Tongue (tissue), 2 donors: ENCODE data around the gene TRIM25. TPM values are rescaled to one million over a fixed set of nuclear protein-coding genes. Genes with fewer than 3 reads are reported as not detected.

Source experiments
- DNase-seq: peaks from one replicate; pipeline ENCODE4 v3.0.0-alpha.2; 2015
- total RNA-seq: library from RNA; depleted of rRNA; stranded (reverse); fragments of >200 nt; gene quantifications from one replicate; pipeline ENCODE4 v1.2.3, GENCODE V29; 2014

Gene TRIM25
- total RNA-seq, 1 donor from 2014 or later, result 22.1 TPM

DNA sequence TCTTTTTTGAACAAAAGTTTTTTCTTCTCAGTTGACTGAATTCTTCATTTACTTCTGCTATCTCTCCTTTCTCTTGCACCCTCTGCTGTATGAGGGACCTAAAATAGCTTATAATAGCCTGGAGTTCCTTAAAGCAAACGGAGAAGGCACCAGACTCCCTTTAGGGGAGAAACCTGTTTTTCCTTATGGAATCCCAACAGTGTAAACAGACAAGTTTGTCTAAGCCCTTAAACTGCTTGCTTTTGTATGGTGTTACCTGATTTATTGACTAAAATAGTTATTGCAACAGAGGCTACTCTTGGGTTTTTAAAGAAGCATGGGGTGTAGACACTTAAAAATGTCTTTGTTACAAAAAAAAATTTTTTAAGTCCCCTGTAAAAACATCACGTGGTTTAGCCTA lies 12.9 kb upstream of the TRIM25 start:
- no peak for DNase-seq

DNA sequence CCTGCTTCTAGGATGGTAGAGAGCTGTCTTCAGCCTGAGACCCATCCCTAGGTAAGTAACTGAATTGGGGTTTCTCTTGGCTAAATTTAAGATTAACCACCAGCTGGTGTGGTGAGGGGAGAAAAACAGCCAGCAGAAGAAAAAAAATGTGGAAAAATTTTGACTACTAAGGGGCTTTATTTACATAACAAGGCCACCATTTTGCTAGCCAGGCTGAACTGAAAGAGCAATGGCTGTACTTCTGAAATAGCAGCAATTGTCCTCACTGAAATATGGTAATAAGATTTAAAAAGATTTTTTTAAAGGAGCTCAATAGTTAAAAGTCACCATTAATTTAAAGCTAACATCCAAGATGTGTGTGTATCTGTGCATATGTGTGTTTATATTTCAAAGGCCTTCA lies 12.4 kb upstream of the TRIM25 start:
- no peak for DNase-seq

DNA sequence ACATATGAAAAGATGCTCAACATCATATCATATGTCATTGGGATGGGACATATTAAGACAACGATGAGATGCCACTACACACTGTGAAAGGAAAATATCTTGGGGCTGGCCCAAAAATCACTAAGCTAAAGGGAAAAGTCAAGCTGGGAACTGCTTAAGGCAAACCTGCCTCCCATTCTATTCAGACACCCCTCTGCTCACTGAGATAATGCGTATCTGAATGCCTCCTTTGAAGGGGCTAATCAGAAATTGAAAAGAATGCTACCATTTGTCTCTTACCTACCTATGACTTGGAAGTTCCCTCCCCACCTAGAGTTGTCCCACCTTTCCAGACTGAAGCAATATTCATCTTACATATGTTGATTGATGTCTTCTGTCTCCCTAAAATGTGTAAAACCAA lies 11.2 kb upstream of the TRIM25 start:
- DNase-seq, result no peak

DNA sequence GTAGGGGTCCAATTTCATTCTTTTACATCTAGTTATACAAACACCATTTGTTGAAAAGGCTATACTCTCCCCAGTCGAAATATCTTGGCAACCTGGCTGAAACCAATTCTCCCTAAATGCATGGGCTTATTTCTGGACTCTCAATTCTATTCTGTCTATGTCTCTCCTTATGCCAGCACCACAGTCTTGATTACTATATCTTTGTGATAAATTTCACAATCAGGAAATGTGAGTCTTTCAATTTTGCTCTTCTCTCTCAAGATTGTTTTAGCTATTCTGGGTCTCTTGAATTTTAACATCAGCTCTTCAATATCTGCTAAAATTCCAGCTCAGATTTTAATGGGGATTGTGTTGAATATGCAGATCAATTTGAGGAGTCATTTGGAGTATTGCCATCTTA lies 5.9 kb upstream of the TRIM25 start:
- no peak for DNase-seq

DNA sequence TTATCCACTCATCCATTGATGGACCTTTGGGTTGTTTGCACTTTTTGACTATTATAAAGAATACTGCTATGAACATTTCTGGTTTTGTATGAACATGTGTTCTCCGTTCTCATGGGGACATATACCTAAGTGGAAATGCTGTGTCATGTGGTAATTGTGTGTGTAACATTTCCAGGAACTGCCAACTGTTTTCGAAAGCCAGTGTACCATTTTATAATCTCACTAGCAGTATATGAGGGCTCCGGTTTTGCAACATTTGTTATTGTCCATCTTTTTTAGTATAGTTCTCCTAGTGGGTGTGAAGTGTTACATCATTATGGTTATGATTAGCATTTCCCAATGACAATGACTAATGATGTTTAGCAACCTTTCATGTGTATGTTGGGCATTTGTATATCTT lies 5.1 kb upstream of the TRIM25 start:
- DNase-seq, result no peak

DNA sequence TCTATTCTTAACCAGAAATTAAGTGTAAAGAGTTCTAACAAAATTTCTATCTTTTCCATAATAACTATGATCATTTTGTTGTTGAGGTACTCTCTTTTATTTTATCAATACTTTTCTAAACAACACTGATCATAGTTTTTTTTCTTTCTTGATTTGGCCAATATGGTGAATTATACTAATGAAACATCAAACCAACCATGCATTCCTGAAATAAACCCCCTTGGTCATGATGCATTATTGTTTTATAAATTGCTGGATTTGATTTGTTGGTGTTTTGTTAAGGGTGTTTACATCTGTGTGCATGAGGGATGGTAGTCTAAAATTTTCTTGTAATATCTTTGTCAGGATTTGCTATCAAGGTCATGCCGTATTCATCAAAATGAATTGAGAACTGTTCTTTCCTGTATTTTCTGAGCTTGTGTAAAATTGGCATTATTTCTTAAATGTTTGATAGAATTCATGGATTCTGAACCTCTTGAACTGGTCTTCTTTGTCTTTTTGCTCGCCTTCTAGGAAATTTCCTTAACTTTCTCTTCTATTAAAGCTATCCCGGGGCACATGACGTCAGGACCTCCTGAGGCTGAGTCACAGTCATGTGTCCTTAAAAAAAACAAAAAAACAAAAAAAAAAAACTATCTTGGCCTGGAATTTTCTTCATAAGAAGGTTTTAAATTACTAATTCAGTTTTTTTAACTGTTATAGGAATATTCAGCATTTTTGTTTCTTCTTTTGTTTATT lies 3.9 kb upstream of the TRIM25 start:
- no peak for DNase-seq

DNA sequence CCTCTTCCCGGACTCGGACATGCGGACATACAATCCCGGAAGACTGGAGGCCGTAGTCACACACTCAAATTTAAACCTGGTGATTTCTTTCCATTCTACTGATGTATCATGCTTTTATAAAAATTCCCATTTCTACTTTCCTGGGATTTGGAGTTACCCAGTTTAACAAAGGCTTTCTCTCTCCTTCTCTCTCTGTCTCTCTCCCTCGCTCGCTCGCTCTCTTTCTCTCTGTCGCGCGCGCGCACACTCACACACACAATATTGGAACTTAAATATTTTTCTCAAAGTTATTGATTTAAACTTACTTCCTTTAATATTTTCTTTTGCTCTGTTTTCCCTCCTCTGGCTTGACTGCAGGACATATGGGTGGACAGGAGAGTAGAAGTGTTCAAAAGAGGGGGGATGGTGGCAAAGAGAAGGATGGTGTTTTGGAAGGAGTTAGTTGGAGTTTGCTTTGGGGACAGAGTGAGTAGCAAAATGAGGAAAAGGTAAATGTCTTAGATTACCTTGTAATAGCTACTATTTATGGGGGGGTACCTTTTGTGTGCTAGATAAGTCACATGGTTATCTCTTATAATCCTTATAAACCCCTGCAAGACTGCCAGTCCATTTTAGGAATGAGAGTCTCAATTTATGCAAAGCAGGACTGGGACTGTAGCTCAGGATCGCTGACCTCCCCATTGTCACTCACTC lies 878 bp upstream of the TRIM25 start:
- DNase-seq, result no peak

DNA sequence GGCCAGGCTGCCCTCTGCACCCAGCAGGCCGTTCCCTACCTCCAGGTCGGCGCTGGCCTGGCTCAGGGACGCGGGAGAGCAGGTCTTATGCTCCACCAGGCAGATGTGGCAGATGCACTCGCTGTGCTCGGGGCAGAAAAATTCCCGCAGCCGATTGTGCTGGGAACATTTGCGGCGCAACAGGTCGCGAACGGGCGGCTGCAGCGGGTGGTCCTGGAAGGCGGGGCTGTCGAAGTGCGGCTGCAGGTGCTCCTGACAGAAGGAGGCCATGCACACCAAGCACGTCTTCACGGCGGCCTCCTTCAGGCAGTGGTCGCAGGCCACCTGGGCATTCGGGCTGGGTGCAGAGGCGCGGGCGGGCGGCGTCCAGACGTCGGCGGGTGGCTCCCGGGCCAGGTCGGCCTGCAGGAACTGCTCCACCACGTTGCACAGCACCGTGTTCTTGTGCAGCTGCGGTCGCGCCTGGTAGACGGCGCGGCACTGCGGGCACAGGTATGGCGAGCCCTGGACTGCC lies 439 bp downstream of the TRIM25 start:
- DNase-seq, result no peak

DNA sequence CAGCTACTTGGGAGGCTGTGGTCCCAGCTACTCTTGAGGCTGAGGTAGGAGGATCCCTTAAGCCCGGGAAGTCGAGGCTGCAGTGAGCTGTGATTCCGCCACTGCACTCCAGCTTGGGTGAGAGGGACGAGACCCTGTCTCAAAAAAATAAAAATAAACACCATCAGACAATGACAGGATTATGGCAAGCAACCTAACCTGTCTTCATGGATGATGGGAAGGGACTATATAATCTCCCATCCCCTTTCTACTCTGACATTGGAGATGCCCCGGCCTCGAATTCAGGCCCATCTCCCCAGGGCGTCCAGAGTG lies 893 bp downstream of the TRIM25 start:
- DNase-seq, result no peak

DNA sequence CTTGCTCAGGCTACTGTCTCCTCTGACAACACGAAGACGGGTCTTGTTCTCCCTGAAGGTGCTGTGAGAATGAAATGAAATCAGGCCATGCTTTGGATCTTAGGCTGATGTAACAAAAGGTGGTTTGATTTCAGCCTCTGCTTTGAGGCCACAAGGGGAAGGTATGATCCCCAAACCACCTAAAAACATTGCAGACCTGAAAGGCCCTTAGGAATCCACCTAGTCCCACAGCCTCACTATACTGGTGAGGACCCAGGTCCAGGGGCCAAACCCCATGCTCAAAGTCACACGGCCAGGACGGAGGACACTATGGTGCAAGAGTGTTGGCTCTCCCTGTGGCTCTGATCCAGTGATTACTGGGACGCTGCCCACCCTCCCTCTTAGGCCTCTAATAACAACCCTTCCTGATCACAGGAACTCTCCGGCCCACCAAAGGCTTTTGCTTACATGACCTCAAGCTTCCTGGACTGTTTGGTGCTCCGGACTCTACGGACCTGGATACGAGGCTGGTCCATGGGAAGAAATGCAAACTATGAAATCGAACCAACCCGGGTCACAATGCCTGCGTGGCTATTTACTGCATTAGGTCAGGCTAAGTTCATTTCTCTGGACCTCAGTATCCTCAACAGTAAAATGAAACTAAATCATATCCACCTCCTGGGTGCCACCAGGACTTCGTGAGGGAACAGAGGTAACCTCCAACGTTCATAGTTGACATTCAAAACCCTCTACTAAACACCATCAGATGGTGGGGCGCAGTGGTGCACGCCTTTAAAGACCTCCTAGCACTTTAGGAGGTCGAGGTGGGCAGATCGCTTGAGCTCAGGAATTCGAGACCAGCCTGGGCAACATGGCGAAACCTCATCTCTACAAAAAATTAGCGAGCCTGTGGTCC lies 1.5 kb downstream of the TRIM25 start:
- no peak for DNase-seq

DNA sequence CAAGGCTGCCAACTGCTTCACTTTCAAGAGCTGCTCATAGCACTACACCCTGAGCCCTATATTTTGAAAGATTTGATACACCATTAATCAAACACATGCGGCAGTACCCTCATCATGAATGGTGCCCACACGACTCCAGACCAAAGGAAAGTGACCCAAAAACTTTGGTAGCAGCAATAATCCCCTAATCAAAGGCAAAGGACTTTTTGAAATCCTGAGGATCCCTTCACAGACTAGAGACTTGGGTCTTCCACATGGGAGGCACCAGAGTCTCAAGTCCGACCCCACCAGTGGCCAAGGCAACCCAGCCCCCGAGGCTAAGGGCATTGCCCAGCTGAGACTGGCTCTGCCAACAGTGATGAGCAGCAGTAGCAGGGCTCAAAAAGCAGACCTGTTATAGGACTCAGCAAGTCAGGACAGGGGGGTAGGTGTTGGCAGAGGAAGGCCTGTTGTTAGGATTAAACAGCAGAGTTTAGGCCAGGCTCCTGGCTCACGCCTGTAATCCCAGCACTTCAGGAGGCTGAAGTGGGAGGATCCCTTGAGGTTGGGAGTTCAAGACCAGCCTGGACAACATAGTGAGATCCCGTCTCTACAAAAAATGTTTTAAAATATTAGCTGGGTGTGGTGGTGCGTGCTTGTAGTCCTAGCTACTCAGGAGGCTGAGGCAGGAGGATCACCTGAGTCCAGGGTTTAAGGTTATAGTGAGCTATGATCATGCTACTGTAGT lies 3.2 kb downstream of the TRIM25 start:
- DNase-seq, result no peak

DNA sequence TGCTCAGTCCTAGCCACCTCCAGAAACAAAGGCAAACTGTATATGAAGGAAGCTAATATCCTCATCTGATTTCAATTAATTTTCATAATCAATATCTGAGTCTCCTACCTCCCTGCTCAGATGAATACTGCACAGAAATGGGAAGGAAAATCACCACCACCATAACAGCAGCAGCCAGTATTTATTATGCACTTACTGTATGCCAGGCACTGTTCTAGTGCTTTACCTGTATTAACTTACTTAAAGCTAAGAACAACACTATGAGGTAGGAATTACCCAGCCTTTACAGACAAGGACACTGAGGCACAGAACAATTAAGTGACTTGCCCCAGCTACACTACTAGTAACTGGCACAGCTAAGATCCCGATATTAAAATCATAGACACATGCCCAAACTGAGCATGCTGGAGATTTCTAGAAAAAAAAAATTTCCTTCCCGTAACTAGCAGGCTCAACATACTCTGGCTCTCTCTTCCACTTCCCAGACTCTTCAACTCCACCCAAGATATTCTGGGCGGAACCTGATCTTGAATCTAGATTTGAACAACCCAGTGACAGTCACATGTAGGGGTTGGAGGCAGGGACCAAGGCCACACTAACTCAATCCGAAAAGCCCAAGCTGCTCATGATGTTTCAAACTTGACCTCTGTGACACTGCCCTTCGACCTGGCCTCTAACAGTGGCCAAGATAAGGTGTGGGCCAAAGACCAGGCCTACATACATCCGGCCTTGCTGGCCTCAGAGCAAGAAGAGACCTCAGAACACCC lies 3.9 kb downstream of the TRIM25 start:
- no peak for DNase-seq

DNA sequence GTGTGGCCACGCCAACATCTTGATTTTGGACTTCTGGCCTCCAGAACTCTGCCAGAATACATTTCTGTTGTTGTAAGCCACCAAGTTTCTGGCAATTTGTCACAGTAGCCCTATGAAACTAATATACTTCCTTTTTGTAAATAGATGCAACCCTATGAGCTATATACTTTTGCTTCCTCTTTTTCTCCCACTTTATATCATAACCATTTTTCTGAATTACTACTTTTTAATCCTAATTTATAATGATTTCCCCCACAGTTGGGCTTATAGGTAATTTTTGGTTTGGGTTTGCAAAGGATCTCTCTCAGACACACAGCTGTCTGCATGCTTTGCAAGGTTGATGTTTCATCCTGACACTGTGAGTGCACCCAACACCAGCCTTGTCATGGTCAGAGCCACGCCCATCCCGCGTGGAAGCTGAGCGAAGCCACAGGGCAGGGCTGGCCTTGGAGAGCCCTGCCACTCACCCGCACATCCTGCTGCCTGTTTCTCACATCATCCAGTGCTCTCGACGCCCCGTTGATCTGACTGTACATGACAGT lies 5.8 kb downstream of the TRIM25 start:
- DNase-seq, result no peak

DNA sequence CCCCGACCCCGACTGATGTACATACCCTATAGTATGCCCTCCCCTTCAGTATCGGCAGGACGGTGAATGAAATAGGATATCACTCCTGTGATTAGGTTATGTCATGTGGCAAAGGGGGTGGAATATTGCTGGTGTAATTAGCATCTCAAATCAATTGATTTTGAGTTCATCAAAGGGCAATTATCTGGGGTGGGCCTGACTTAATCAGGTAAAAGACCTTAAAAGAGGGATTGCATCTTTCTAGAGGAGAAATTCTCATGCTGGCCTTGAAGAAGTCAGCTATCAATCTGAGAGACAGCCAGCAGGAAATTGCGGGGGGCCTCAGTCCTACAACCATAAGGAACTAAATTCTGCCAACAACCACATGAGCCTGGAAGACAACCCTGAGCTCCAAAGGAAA lies 10.3 kb downstream of the TRIM25 start:
- DNase-seq, result no peak

DNA sequence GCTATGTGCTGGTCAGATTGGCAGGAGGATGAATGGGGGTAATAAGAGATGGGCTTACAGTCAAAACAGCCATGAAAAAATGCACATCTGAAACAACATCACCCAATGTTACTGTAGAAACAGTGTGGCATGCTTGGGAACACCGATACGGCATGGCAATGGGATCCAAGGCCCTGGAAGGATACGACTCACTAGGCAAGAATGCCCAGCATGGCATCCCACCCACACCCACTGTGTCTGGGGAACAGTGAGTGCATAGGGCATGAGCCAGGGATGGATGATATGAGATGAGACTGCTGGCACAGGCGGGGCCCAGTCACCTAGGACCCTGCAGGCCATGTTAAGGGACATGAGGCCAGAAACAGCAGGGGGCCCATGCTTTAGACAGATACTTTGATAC lies 11.5 kb downstream of the TRIM25 start:
- no peak for DNase-seq

DNA sequence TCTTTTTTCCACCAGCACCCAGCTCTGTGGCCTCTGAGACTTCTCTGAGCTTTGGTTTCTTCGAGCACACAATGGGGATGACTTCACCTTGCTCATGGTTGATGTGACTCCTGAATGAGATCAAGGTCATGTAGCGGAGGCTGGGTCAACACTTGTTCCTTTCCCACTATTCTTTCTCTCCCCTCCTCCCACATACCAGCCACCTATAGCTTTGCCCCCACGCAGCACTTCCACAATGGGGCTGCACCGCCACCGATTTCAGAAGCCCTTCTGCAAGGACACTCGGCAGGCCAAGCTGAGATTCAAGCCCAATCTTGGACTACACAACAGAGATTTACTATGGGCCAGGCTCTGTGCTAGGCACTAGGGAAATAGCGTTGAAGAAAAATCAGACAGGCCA lies 14.4 kb downstream of the TRIM25 start:
- no peak for DNase-seq

DNA sequence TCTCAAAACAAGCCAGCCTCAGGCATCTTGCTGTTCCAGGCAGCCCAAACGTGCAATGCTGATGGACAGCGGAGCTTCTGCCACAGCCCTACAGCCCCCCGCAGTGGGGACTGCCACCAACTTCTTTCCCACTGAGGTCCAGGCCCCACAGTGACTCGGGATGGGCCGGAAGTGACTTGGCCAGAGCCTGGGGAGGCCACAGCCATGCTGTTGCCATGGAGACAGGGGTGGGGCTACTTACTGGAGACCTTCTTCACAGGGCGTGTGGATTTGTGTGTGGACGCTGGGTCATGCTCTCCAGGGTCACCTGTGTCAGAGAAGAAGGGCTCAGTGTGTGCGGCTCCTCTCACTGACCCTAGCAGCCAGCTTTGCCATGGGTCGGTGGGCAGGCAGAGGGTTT lies 15.0 kb downstream of the TRIM25 start:
- DNase-seq, result no peak

DNA sequence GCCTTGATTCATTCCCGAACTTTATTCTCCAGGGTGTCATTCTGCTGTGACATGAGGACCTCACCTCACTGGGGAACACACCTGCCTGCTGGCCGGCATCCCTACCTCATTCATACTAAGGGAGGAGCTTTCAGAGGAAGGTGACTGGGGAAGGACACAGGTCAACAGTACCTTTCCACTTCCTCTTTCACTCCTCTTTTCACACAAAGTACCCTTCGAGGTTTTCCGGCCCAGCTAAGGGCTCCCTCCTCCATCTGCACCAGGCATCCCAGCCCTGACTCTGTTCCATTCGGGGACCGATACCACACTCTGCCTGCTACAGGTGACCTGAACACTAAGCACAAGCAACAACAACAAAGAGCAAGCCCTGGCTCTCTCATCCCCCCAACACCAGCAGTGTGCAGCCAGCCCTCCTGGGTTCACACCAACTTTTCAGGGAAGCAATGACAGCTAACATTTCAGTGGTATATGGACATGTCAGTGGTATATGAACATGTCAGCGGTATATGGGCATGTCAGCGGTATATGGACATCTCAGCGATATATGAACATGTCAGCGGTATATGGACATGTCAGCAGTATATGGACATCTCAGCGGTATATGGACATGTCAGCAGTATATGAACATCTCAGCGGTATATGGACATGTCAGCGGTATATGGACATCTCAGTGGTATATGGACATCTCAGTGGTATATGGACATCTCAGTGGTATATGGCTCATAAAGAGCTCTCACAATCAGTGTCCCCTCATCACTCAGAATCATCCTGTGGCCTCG lies 16.0 kb downstream of the TRIM25 start:
- DNase-seq, result no peak

DNA sequence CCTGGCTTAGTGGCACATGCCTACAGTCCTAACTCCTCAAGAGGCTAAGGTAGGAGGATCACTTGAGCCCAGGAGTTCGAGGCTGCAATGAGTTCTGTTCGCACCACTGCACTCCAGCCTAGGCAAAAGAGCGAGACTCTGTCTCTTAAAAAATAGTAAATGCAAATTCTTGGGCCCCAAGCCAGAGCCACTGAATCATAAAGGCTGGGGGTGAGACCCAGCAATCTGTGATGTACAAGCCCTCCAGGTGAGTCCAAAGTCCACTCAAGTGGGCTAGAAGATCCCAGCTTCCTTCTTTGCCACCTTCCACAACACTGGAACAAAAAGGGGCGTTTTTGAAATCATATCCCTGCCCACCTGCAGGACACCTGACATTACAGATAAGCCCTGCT lies 16.9 kb downstream of the TRIM25 start:
- DNase-seq, result no peak

DNA sequence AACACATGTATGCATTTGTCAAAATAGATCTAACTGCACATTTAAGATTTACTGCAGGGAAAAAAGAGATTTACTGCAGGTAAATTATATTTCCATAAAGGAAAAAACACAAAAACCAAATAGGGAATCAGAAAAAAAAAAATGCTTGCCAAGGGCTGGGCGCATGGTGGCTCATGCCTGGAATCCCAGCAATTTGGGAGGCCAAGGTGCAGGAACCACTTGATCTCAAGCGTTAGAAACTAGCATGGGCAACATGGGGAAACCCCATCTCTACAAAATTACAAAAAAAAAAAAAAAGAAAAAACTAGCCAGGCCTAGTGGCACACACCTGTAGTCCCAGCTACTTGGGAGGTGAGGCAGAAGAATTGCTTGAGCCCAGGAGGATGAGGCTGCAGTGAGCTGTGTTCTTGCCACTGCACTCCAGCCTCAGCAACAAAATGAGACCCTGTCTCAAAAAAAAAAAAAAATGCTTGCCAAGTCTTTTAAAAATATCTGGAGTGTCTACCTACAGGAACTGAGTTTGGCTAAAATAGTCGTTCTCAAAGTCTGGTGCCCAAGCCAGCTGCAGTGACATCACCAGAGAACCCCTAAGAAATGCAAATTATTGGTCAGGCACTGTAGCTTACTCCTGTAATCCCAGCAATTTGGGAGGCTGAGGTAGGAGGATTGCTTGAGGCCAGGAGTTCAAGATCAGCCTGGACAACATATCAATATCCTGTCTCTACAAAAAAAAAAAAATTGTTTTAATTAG lies 17.5 kb downstream of the TRIM25 start:
- no peak for DNase-seq
